Islet precursor cell (in vitro differentiated cells): ENCODE data around the gene APOL2.
"Not testable (repeated sequence)": the region's sequence is repeated elsewhere in the genome, so short reads cannot be mapped to it uniquely, and the experiment has no call there.

ENCODE experiments used
- DNase-seq: peaks from one replicate; pipeline ENCODE4 v3.0.0-alpha.2; 2018

Gene APOL2

GRCh38 chr22:36239401-36240171 is at the start of gene APOL2:
TSS of gene APOL2 (minus strand) at chr22:36239527. CDS start at chr22:36233162, 6,365 bp downstream.
- peak; percentile 97 for DNase-seq

DNA sequence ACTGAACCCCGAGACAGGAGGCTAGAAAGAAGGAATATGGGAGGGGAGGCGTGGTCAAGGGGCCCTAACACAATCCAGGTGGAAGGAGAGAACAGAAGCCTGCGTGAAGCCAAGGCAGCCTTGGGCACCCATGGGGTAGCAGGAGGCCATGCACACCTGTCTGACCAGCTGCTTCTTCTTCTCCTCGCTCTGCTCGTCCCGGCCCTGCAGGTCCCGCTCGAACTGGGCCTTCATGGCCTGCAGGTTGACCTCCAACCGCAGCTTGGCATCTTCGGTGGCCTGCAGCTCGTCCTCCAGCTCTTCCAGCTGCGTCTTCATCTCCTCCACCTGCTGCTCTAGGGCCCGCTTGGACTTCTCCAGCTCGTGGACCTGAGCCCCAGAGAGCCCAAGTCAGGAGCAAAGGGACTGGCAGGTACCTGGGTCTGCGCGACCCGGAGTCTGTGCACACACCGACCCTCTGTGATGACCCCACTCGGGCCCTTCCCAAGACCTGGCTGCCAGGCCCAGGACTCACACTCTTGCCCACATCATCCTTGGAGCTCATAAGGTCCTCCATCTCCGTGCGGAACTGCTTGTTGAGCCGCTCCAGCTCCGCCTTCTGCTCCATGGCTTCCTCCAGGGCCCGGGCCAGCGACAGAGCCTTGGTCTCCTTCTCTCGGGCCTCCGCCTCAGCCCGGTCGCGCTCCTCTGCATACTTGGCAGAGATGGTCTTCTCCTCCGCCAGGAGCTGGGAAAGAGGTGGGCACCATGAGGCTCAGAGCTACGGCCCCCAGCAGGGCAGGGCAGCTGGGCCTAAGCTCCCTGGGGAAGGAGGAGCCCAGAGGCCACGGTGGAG is 49.5 kb upstream of the APOL2 start:
- DNase-seq = no peak

- peak; percentile 52 for DNase-seq
These were observed 48.7 kb upstream of the APOL2 start for GRCh38 chr22:36287881-36288515.

DNA sequence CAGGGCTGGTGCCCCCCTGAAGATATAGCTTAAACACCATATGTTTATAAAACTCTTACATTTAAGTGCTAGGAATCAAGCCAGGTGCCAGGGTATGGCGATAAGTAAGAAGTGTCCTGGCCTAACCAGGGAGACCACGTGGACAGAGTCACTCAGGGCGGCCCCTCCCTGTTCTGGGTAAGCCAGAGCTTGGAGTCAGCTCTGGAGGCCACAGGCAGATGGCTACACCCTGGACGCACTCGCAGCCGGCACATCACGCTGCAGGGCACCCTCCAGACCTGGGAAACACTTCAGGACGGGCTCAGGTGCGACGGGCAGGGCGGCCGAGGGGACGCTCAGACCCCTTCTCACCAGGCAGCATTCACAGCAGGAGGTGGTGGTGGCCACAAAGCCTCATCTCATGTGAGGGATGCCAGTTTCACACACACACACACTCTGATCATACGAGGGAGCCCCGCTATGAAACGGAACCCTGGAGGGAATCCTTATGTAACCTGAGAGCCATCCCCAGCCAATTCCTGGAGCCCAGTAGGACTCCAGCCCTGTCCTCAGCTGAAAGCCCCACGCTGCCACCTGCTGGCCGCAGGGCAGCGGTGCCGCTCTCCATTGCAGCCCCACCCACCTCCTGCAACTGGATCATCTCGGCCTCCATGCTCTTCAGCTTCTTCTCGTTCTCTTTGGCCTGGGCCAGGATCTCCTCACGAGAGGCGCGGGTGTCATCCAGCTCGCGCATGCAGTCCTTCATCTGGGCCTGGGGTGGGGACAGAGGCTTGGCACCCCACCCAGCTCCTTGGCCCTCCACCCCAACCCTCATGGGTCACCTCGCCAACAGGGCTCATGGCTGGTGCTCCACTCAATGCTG is 47.0 kb upstream of the APOL2 start:
- DNase-seq = peak; percentile 91

GRCh38 chr22:36285545-36285944 is 46.2 kb upstream of the APOL2 start:
- no peak for DNase-seq

- no peak for DNase-seq
These were observed 45.7 kb upstream of the APOL2 start for GRCh38 chr22:36285017-36285416.

GRCh38 chr22:36284171-36284571 is 44.8 kb upstream of the APOL2 start:
- DNase-seq = no peak

GRCh38 chr22:36282328-36282831 is 43.1 kb upstream of the APOL2 start:
- DNase-seq = no peak

DNA sequence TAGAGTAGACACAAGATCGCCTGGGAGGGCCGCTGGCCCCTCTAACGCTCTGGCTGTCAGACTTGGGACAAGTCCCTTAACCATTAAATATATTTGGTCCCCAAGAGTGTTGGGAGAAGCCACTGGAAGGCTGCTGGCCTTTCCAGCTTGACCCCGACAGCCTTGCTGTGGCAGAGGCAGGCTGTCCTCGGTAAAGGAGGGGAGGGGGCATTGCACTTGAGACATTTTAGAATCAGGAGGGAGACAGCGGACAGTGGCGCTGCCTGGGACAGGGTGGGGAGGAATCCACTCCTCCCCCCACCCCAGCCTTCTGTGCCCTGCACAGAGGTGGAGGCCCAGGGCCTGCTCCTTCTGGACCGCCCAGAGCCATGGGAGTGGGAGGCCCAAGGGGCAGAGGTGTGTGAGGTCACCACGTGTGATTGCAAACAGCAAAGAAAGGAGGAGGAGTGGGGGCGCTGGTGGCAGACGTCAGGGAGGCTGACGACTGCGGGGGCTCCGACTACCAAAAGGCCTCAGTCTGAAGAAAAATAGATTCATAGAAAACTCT is 42.5 kb upstream of the APOL2 start:
- no peak for DNase-seq

GRCh38 chr22:36280379-36280778 is 41.1 kb upstream of the APOL2 start:
- DNase-seq = no peak

DNA sequence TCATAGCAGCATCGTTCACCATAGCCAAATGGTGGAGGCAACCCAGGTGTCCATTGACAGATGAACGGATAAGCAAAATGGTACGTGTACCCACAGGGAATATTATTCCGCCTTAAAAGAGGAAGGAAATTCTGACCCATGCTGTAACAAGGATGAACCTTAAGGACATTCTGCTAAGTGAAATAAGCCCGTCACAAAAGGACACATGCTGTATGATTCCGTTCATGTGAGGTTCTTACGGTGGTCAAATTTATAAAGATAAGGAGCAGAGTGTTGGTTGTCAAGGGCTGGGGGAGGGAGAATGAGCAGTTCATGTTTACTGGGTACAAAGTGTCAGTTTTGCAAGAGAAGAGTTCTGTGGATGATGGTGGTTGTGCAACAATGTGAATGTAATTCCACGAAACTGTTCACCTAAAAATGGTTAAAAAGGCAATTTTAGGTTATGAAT is 39.9 kb upstream of the APOL2 start:
- DNase-seq = no peak

- DNase-seq = peak; percentile 86
These were observed 38.4 kb upstream of the APOL2 start for GRCh38 chr22:36277482-36278291.

DNA sequence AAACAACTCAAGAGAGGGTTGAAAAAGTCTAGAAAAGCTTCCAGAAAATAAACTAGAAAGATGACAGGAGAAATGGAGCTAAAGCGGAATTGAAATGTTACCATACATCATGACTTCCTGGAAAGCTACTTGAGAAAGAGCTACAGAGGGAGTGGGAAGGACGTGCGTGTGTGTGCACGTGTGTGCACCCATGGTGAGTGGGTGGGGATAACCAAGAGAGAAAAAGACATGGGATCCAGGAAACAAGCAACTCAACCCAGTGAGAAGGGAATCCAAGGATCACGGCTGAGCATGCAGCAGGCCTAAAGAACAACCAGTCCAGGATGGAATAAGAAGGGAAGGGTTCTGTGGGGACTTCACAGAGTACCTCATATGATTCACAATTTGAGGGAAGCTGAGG is 35.2 kb upstream of the APOL2 start:
- no peak for DNase-seq

GRCh38 chr22:36271951-36272350 is 32.6 kb upstream of the APOL2 start:
- not testable (repeated sequence) for DNase-seq

DNA sequence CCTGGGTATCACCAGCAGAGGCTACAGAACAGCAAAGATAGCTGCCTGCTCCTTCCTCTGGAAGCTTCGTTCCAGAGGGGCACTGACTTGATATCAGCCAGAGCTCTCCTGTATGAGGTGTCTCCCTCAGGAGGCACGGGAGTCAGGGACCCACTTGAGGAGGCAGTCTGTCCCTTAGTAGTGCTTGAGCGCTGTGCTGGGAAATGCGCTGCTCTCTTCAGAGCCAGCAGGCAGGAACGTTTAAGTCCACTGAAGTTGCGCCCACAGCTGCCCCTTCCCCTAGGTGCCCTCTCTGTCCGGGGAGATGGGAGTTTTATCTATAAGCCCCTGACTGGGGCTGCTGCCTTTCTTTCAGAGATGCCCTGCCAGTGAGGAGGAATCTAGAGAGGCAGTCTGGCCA is 31.9 kb upstream of the APOL2 start:
- not testable (repeated sequence) for DNase-seq

DNA sequence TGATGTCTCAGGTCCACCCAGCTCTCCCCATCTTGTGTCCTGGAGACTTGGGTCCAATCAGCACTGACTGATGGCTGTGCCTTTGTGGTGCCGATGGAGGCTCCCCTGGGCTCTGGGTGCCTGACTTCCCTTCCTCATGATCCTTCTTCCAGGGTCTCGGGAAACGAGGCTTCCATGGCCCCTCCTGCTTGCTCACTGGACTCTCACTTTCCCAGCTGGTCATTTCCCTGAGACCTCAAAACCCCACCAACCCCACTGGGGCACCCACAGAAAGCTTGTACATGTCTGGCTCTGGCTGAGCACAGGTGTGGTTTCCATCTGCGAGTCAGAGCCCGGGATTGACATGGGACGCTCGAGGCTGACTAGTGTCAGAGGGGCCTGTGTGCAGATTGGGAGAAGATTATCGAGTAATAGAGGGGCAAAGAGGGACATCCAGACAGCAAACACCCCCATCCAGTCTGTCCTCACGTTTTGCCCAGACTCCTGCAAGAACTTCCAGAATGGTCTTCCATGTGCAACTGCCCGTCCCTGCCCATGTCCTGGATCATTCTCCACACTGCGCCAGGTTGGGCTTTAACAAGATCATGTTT is 28.7 kb upstream of the APOL2 start:
- no peak for DNase-seq

- peak; percentile 43 for DNase-seq
These were observed 27.7 kb upstream of the APOL2 start for GRCh38 chr22:36267058-36267457.

DNA sequence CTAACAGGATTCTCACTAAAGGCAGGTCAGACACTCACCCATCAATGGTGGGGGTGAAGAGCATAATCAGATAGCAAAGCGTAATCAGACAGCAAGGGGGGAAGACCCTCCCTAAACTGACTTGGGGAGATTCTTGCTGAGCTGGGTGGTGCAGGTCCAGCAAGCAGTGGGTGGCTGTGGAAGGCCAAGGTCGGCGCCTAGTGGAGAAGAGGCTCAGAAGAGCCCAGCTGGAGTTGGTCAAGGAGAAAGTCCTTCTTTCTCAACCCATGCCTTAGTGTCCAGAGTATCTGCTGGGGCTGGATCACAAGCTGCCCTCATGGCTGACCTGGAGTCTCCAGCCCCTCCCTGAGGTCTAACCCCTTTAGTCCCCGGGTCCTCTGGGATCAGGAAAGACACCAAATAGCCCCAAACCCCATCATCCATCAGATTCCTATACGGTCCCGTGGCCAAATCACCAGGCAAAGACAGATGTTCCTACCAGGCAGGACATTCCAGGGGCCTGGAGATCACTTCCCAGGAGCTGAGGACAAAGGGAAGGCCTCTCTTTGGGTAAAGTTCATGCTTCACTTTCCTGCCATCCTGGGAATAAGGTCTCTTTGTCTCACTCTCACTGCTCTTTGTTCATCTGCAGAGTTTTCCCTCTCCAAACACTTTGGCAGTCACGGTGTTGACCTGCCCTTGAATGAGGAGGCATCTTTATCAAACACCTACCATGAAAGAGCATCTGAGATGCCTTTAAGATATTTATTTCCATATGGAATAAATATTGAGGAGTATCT is 24.7 kb upstream of the APOL2 start:
- peak; percentile 34 for DNase-seq

DNA sequence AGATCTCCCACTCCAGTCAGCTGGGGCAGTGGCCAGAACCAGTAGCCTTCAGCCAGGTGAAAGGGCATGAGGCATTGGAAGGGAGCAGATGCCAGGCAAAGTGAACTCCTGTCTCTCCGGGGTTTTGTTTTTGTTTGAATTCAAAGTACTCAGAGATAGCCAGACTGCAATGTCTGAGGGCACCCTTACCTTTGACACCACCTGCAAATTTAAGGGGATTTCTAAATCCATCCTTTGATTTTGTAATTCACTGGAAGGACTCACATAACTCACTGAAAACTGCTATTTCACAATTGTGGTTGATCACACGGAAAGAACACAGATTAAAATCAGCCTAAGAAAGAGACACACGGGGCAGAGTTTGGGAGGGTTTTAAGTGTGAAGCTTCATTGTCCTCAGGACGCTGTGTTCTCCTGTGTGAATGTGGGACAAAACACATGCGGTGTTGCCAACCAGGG is 23.9 kb upstream of the APOL2 start:
- DNase-seq = not testable (repeated sequence)

DNA sequence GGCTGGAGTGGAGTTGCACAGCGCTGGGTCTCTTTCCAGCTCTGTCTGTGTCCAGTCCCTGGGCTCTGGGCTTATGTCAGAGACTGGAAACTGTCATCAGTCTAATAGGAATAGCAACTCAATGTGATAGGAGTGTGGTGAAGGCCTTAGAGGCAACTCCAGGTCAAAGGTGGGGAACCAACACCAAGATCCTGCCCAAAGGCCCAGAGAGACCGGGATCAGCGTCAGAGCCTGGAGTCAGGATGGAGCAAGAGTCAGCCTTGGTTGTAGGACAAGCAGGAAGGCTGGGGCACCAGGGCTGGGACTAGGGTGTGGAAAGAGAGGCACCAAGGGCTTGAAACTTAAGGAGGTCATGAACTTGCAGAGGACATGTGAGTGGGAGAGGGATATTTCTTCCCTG is 23.0 kb upstream of the APOL2 start:
- DNase-seq = not testable (repeated sequence)
